IPS-18a (cell line): ENCODE results near the gene PALLD.

Experiments
- H3K27ac ChIP-seq: one replicate; pipeline ENCODE4 v1.5.1; 2013; ENCODE audit warnings: low read length
- H3K27me3 ChIP-seq: one replicate; pipeline ENCODE4 v1.6.1; 2013; ENCODE audit warnings: mild to moderate bottlenecking, low read length; ENCODE audit not compliant: control insufficient read depth, insufficient read depth
- H3K36me3 ChIP-seq: one replicate; pipeline ENCODE4 v1.6.1; 2013; ENCODE audit warnings: low read depth, low read length; ENCODE audit not compliant: control insufficient read depth
- H3K4me1 ChIP-seq: one replicate; pipeline ENCODE4 v1.6.1; 2013; ENCODE audit warnings: low read depth, low read length; ENCODE audit not compliant: control insufficient read depth
- H3K4me3 ChIP-seq: one replicate; pipeline ENCODE4 v1.5.1; 2013; ENCODE audit warnings: low read length
- H3K9ac ChIP-seq: one replicate; pipeline ENCODE4 v1.6.1; 2013; ENCODE audit warnings: mild to moderate bottlenecking, low read length, moderate library complexity
- H3K9me3 ChIP-seq: one replicate; pipeline ENCODE4 v1.6.1; 2013; ENCODE audit warnings: low read depth, low read length; ENCODE audit not compliant: control insufficient read depth

The PALLD gene

GRCh38 chr4:168514249-168514852 is 17.5 kb downstream of the PALLD start:
- Histone ChIP-seq H3K9ac (no peak overlapping the region), H3K36me3 (no peaks in the 10 kb centered on the region), H3K9me3 (no peaks in the 10 kb centered on the region), H3K4me1 (no peaks in the 10 kb centered on the region), H3K27ac (no peak overlapping the region), H3K27me3 (no peaks in the 10 kb centered on the region), H3K4me3 (no peak overlapping the region)

- Histone ChIP-seq H3K4me1 (no peaks in the 10 kb centered on the region), H3K9me3 (no peaks in the 10 kb centered on the region), H3K4me3 (no peak overlapping the region), H3K9ac (no peak overlapping the region), H3K36me3 (no peaks in the 10 kb centered on the region), H3K27ac (no peak overlapping the region), H3K27me3 (no peaks in the 10 kb centered on the region)
Measured at GRCh38 chr4:168515222-168516011, 18.6 kb downstream of the PALLD start.

- Histone ChIP-seq H3K9me3 (no peaks in the 10 kb centered on the region), H3K36me3 (no peaks in the 10 kb centered on the region), H3K4me3 (no peak overlapping the region), H3K4me1 (no peaks in the 10 kb centered on the region), H3K27me3 (no peaks in the 10 kb centered on the region), H3K9ac (no peak overlapping the region), H3K27ac (no peak overlapping the region)
Measured at GRCh38 chr4:168516841-168517240, 20.0 kb downstream of the PALLD start.

GRCh38 chr4:168519576-168519975 is 22.7 kb downstream of the PALLD start:
- Histone ChIP-seq H3K4me3 (no peak overlapping the region), H3K9ac (no peak overlapping the region), H3K27ac (no peak overlapping the region), H3K27me3 (no peaks in the 10 kb centered on the region), H3K4me1 (no peaks in the 10 kb centered on the region), H3K36me3 (no peaks in the 10 kb centered on the region), H3K9me3 (no peaks in the 10 kb centered on the region)

GRCh38 chr4:168521721-168522120 is 24.9 kb downstream of the PALLD start:
- H3K4me3 ChIP-seq: no peak overlapping the region
- H3K27me3 ChIP-seq: no peaks in the 10 kb centered on the region
- H3K27ac ChIP-seq: no peak overlapping the region

GRCh38 chr4:168522356-168522755 is 25.5 kb downstream of the PALLD start:
- H3K4me1 ChIP-seq: no peaks in the 10 kb centered on the region
- no peaks in the 10 kb centered on the region for H3K27me3 ChIP-seq
- H3K4me3 ChIP-seq: no peak overlapping the region
- H3K9ac ChIP-seq: no peak overlapping the region
- H3K36me3 ChIP-seq: no peaks in the 10 kb centered on the region
- H3K9me3 ChIP-seq: no peaks in the 10 kb centered on the region
- no peak overlapping the region for H3K27ac ChIP-seq

More at GRCh38 chr4:168521721-168522120, 24.9 kb downstream of the PALLD start:
- Histone ChIP-seq H3K4me1 (no peaks in the 10 kb centered on the region), H3K9me3 (no peaks in the 10 kb centered on the region), H3K9ac (no peak overlapping the region), H3K36me3 (no peaks in the 10 kb centered on the region)

- Histone ChIP-seq H3K4me3 (no peak overlapping the region), H3K9me3 (no peaks in the 10 kb centered on the region), H3K27ac (no peak overlapping the region), H3K27me3 (no peaks in the 10 kb centered on the region), H3K36me3 (no peaks in the 10 kb centered on the region), H3K4me1 (no peaks in the 10 kb centered on the region), H3K9ac (no peak overlapping the region)
Measured at GRCh38 chr4:168522829-168523489, 26.1 kb downstream of the PALLD start.

GRCh38 chr4:168524006-168524405 is 27.2 kb downstream of the PALLD start:
- no peaks in the 10 kb centered on the region for H3K9me3 ChIP-seq
- no peaks in the 10 kb centered on the region for H3K4me1 ChIP-seq
- H3K27me3 ChIP-seq: no peaks in the 10 kb centered on the region
- H3K9ac ChIP-seq: no peak overlapping the region
- H3K4me3 ChIP-seq: no peak overlapping the region
- no peak overlapping the region for H3K27ac ChIP-seq
- no peaks in the 10 kb centered on the region for H3K36me3 ChIP-seq

GRCh38 chr4:168524897-168525296 is 28.0 kb downstream of the PALLD start:
- H3K27ac ChIP-seq: no peak overlapping the region
- H3K4me1 ChIP-seq: no peaks in the 10 kb centered on the region
- no peak overlapping the region for H3K9ac ChIP-seq
- H3K9me3 ChIP-seq: no peaks in the 10 kb centered on the region
- H3K36me3 ChIP-seq: no peaks in the 10 kb centered on the region
- H3K27me3 ChIP-seq: no peaks in the 10 kb centered on the region
- no peak overlapping the region for H3K4me3 ChIP-seq

GRCh38 chr4:168527560-168527959 is 30.7 kb downstream of the PALLD start:
- Histone ChIP-seq H3K9ac (no peak overlapping the region), H3K4me1 (no peaks in the 10 kb centered on the region), H3K4me3 (no peak overlapping the region), H3K9me3 (no peaks in the 10 kb centered on the region), H3K27me3 (no peaks in the 10 kb centered on the region), H3K36me3 (no peaks in the 10 kb centered on the region), H3K27ac (no peak overlapping the region)

- no peak overlapping the region for H3K27ac ChIP-seq
- no peak overlapping the region for H3K9ac ChIP-seq
- H3K9me3 ChIP-seq: no peaks in the 10 kb centered on the region
Measured at GRCh38 chr4:168528131-168528949, 31.5 kb downstream of the PALLD start.

More at GRCh38 chr4:168528131-168528949, 31.5 kb downstream of the PALLD start:
- H3K36me3 ChIP-seq: no peaks in the 10 kb centered on the region
- no peaks in the 10 kb centered on the region for H3K27me3 ChIP-seq
- no peaks in the 10 kb centered on the region for H3K4me1 ChIP-seq
- no peak overlapping the region for H3K4me3 ChIP-seq
